ENCODE results near the gene PRR29.

DNA sequence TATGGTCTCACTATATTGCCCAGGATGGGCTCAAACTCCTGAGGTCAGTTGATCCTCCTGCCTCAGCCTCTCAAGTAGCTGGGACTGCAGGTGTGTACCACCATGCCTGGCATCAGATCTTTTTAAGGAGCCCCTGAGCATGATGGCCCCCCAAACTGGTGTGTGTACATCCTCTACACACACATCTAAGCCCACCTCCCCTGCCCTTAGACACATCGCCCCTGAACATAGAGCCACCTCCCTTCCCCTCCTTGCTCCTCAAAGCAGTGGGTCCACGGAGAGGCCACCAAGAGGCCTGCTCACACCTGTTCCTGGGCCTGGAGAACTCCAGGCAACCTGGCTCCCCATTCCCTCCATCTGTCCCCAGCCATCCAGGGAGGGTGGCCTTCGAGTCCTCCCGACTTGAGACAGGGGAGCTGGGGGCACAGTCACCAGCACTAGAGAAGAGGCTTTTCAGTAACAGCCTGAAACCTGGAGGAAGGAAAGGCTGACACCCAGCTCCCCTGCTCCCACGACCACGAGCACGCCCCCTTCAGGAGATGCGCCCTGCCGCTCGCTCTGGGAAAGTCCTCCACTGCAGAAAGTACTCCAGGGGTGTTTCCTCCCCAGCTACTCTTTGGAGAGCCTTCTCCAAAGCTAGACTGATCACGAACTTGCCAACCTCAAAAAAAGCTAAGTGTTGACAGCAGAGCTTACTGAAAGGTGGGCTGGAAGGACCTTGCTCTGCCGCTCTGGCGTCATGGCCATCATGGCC is 12.6 kb upstream of the PRR29 start:
- TF ChIP-seq, protein P1, sequence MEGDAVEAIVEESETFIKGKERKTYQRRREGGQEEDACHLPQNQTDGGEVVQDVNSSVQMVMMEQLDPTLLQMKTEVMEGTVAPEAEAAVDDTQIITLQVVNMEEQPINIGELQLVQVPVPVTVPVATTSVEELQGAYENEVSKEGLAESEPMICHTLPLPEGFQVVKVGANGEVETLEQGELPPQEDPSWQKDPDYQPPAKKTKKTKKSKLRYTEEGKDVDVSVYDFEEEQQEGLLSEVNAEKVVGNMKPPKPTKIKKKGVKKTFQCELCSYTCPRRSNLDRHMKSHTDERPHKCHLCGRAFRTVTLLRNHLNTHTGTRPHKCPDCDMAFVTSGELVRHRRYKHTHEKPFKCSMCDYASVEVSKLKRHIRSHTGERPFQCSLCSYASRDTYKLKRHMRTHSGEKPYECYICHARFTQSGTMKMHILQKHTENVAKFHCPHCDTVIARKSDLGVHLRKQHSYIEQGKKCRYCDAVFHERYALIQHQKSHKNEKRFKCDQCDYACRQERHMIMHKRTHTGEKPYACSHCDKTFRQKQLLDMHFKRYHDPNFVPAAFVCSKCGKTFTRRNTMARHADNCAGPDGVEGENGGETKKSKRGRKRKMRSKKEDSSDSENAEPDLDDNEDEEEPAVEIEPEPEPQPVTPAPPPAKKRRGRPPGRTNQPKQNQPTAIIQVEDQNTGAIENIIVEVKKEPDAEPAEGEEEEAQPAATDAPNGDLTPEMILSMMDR (IDR thresholded peaks at IDR 0.05) = no peak
- TF ChIP-seq POLR2A (IDR thresholded peaks at IDR 0.05) = no peak
